RWPE2 (cell line): ENCODE data around the gene CTSZ.

Experiments used
- ATAC-seq: fragments of 200-7000 bp; cut with Tn5 transposase; 3 replicates; pipeline ENCODE4 v1.9.1; 2021; ENCODE audit warnings: low read depth
- DNase-seq: peaks from one replicate; pipeline ENCODE4 v3.0.0-alpha.2; 2020; ENCODE audit warnings: low spot score
- H3K27ac ChIP-seq: fragments of 450-650 bp; 2 replicates; pipeline ENCODE4 v1.5.1; 2017; ENCODE audit warnings: mild to moderate bottlenecking; ENCODE audit not compliant: poor library complexity, severe bottlenecking
- H3K27me3 ChIP-seq: fragments of 250-450 bp; sonication (Bioruptor Pico); 2 replicates; pipeline ENCODE4 v1.5.1; 2021; ENCODE audit warnings: mild to moderate bottlenecking, moderate library complexity; ENCODE audit not compliant: insufficient read depth, poor library complexity, severe bottlenecking
- H3K36me3 ChIP-seq: fragments of 250-450 bp; sonication (Bioruptor Pico); 2 replicates; pipeline ENCODE4 v1.5.1; 2020; ENCODE audit warnings: low read depth, mild to moderate bottlenecking, moderate library complexity
- H3K4me1 ChIP-seq: fragments of 250-450 bp; sonication (Bioruptor Pico); 2 replicates; pipeline ENCODE4 v1.5.1; 2021; ENCODE audit warnings: mild to moderate bottlenecking, moderate library complexity; ENCODE audit not compliant: insufficient read depth, poor library complexity, severe bottlenecking
- H3K4me3 ChIP-seq: fragments of 250-450 bp; sonication (Bioruptor Pico); 2 replicates; pipeline ENCODE4 v1.5.1; 2021; ENCODE audit warnings: mild to moderate bottlenecking, moderate library complexity; ENCODE audit not compliant: severe bottlenecking
- H3K9me3 ChIP-seq: fragments of 250-450 bp; sonication (Bioruptor Pico); 2 replicates; pipeline ENCODE4 v1.5.1; 2021; ENCODE audit warnings: mild to moderate bottlenecking, moderate library complexity; ENCODE audit not compliant: severe bottlenecking
- CTCF ChIP-seq: fragments of 450-650 bp; IDR thresholded peaks from one replicate; pipeline ENCODE4 v1.5.1; 2017; ENCODE audit warnings: mild to moderate bottlenecking, moderate library complexity; ENCODE audit not compliant: poor library complexity, severe bottlenecking

The CTSZ gene

GRCh38 chr20:58976061-58976730 lies 30.9 kb downstream of the CTSZ start:
- no peak for TF ChIP-seq CTCF
- no peak for DNase-seq
- H3K4me3 ChIP-seq = no peak overlapping the region
- H3K27ac ChIP-seq = no peak overlapping the region
- no peak for ATAC-seq
- peaks cover 3% of the 10 kb centered on the region for H3K4me1 ChIP-seq
- H3K9me3 ChIP-seq = peaks cover 4% of the 10 kb centered on the region
- H3K27me3 ChIP-seq = no peaks in the 10 kb centered on the region
- no peaks in the 10 kb centered on the region for H3K36me3 ChIP-seq

- TF ChIP-seq CTCF = no peak
- Histone ChIP-seq H3K27me3 (no peaks in the 10 kb centered on the region), H3K36me3 (no peaks in the 10 kb centered on the region), H3K4me3 (no peak overlapping the region), H3K9me3 (peaks cover 4% of the 10 kb centered on the region), H3K4me1 (no peaks in the 10 kb centered on the region), H3K27ac (no peak overlapping the region)
- DNase-seq (no peak), ATAC-seq (no peak)
These were observed 31.7 kb downstream of the CTSZ start for GRCh38 chr20:58975353-58975752.

GRCh38 chr20:58973866-58974265 lies 33.2 kb downstream of the CTSZ start:
- no peaks in the 10 kb centered on the region for H3K4me1 ChIP-seq
- H3K27ac ChIP-seq = no peak overlapping the region
- ATAC-seq = no peak
- peaks cover 11% of the 10 kb centered on the region for H3K9me3 ChIP-seq
- TF ChIP-seq CTCF = no peak
- no peaks in the 10 kb centered on the region for H3K36me3 ChIP-seq
- H3K27me3 ChIP-seq = peaks cover 7% of the 10 kb centered on the region
- no peak for DNase-seq
- no peak overlapping the region for H3K4me3 ChIP-seq

- ATAC-seq = no peak
- no peaks in the 10 kb centered on the region for H3K4me1 ChIP-seq
- H3K9me3 ChIP-seq = peaks cover 11% of the 10 kb centered on the region
- peaks cover 14% of the 10 kb centered on the region for H3K27me3 ChIP-seq
- no peak for DNase-seq
- no peak for TF ChIP-seq CTCF
- no peak overlapping the region for H3K27ac ChIP-seq
- no peaks in the 10 kb centered on the region for H3K36me3 ChIP-seq
- H3K4me3 ChIP-seq = no peak overlapping the region
These were observed 33.9 kb downstream of the CTSZ start for GRCh38 chr20:58973179-58973578.

- Histone ChIP-seq H3K27ac (no peak overlapping the region), H3K4me3 (no peak overlapping the region), H3K4me1 (no peaks in the 10 kb centered on the region), H3K27me3 (peaks cover 21% of the 10 kb centered on the region), H3K36me3 (no peaks in the 10 kb centered on the region), H3K9me3 (peaks cover 11% of the 10 kb centered on the region)
- no peak for TF ChIP-seq CTCF
- DNase-seq = peak; percentile 70
- ATAC-seq = 0 out of 3 replicates have a peak, but pooled peaks have one; percentile 10
These were observed 35.6 kb downstream of the CTSZ start for GRCh38 chr20:58971429-58971828.
